ENCODE results near the gene TDRD7. TPM values are rescaled to one million over a fixed set of nuclear protein-coding genes. Genes with fewer than 3 reads are reported as not detected.

Gene TDRD7
- total and polyA plus RNA-seq, 2 experiments from 2014 or later, result 4.2 to 4.5 TPM

GRCh38 chr9:97406620-97407177, 5.2 kb upstream of the TDRD7 start:
- DNase-seq (ENCODE audit: low read depth in 1 of 2, low spot score in 1 of 2), result no peak
- Histone ChIP-seq H3K27me3 (peaks cover 8% of the 10 kb centered on the region), H3K4me3 (no peak overlapping the region), H3K9me3 (ENCODE audit: low read depth) (no peaks in the 10 kb centered on the region), H3K36me3 (no peaks in the 10 kb centered on the region), H3K27ac (no peak overlapping the region), H3K4me1 (ENCODE audit: low read depth) (no peaks in the 10 kb centered on the region)
- no peak for TF ChIP-seq CTCF (IDR thresholded peaks at IDR 0.05; ENCODE audit: low read depth, low read length)

- TF ChIP-seq CTCF (IDR thresholded peaks at IDR 0.05; ENCODE audit: low read depth, low read length), result no peak
- H3K27me3 ChIP-seq, result peaks cover 12% of the 10 kb centered on the region
- no peak for DNase-seq (ENCODE audit: low read depth in 1 of 2, low spot score in 1 of 2)
- H3K27ac ChIP-seq, result no peak overlapping the region
- H3K4me1 ChIP-seq (ENCODE audit: low read depth), result no peaks in the 10 kb centered on the region
- no peaks in the 10 kb centered on the region for H3K9me3 ChIP-seq (ENCODE audit: low read depth)
- no peak overlapping the region for H3K4me3 ChIP-seq
- no peaks in the 10 kb centered on the region for H3K36me3 ChIP-seq
Observed at GRCh38 chr9:97408562-97408961, 3.3 kb upstream of the TDRD7 start.

GRCh38 chr9:97411440-97411788, 482 bp upstream of the TDRD7 start:
- TF ChIP-seq CTCF (IDR thresholded peaks at IDR 0.05; ENCODE audit: low read depth, low read length), result no peak
- Histone ChIP-seq H3K4me1 (ENCODE audit: low read depth) (no peaks in the 10 kb centered on the region), H3K9me3 (ENCODE audit: low read depth) (no peaks in the 10 kb centered on the region), H3K36me3 (no peaks in the 10 kb centered on the region), H3K27me3 (peaks cover 13% of the 10 kb centered on the region), H3K4me3 (peak overlapping the region; percentile 88), H3K27ac (no peak overlapping the region)
- no peak for DNase-seq (ENCODE audit: low read depth in 1 of 2, low spot score in 1 of 2)

- peak in 1 of 2 donors; percentile 6 for DNase-seq (ENCODE audit: low read depth in 1 of 2, low spot score in 1 of 2)
- Histone ChIP-seq H3K4me1 (ENCODE audit: low read depth) (no peaks in the 10 kb centered on the region), H3K27ac (no peak overlapping the region), H3K4me3 (peak overlapping the region; percentile 88), H3K36me3 (no peaks in the 10 kb centered on the region), H3K27me3 (peaks cover 13% of the 10 kb centered on the region), H3K9me3 (ENCODE audit: low read depth) (no peaks in the 10 kb centered on the region)
- TF ChIP-seq CTCF (IDR thresholded peaks at IDR 0.05; ENCODE audit: low read depth, low read length), result no peak
Observed at GRCh38 chr9:97412626-97413385, 910 bp downstream of the TDRD7 start.

- Histone ChIP-seq H3K27ac (no peak overlapping the region), H3K27me3 (peaks cover 13% of the 10 kb centered on the region), H3K4me3 (no peak overlapping the region), H3K36me3 (no peaks in the 10 kb centered on the region), H3K9me3 (ENCODE audit: low read depth) (no peaks in the 10 kb centered on the region), H3K4me1 (ENCODE audit: low read depth) (no peaks in the 10 kb centered on the region)
- TF ChIP-seq CTCF (IDR thresholded peaks at IDR 0.05; ENCODE audit: low read depth, low read length), result no peak
- DNase-seq (ENCODE audit: low read depth in 1 of 2, low spot score in 1 of 2), result no peak
Observed at GRCh38 chr9:97413462-97413861, 1.6 kb downstream of the TDRD7 start.

Data from cardiac muscle cell (in vitro differentiated cells and primary cell).